ENCODE data around the gene TNFAIP2. TPM values are rescaled to one million over a fixed set of nuclear protein-coding genes. Genes with fewer than 3 reads are reported as not detected.
"Not testable (repeated sequence)": the region's sequence is repeated elsewhere in the genome, so short reads cannot be mapped to it uniquely, and the experiment has no call there.

TNFAIP2 gene
- total and polyA plus RNA-seq, 2 donors (not counting 3 experiments of a cell fraction or from before 2014, with no cell fraction given) = 31.6 to 42.7 TPM

DNA sequence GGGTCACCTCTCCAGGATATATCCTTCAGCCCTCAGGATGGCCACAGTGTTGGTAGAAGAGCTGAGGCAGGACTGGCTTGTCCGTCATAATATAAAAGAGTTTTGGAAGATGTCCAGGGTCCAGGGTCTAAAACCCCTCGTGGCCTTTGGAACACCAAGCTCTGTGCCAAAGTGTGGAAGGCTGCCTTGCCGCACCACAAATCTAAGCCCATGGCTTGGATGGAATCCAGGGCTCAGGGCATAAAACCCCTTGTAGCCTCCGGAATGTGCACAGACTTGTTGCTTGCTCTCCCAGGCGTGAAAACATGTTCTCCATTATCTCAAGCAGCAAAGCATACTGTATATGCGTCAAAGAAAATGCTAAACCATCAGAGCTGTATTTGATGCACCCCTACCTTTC lies 46.7 kb downstream of the TNFAIP2 start:
- CTCF ChIA-PET = interaction anchor here (1.6 to 2.5 kb wide), 2 partner anchors 14 to 65 kb away, joined by 3 to 9 read pairs; no protein-coding TSS in a partner anchor
- Histone ChIP-seq H3K4me1 (ENCODE audit: control insufficient read depth, extremely low read depth, insufficient read depth, low read length) (no peaks in the 10 kb centered on the region), H3K79me2 (ENCODE audit: control insufficient read depth, insufficient read depth, low read length) (no peaks in the 10 kb centered on the region), H3K4me3 (replicated peaks in 1 of 3; ENCODE audit: insufficient read depth in 1 of 3, low read depth in 1 of 3, low read length in 3 of 3) (no peak overlapping the region), H2AFZ (ENCODE audit: low read depth, low read length) (no peak overlapping the region), H3K9me1 (replicated peaks; ENCODE audit: control insufficient read depth, extremely low read depth, insufficient read depth, low read length) (no peaks in the 10 kb centered on the region), H3K36me3 (ENCODE audit: control insufficient read depth in 2 of 2, extremely low read depth in 1 of 2, insufficient read depth in 2 of 2, low read length in 2 of 2) (no peaks in the 10 kb centered on the region), H3K27me3 (ENCODE audit: control insufficient read depth in 2 of 2, insufficient read depth in 2 of 2, low read length in 2 of 2) (peaks cover 16 to 36% of the 10 kb centered on the region in 2 experiments), H3K9me3 (replicated peaks; ENCODE audit: control insufficient read depth, insufficient read depth, low read length) (no peaks in the 10 kb centered on the region), H3K9ac (replicated peaks; ENCODE audit: extremely low read depth, insufficient read depth, low read length) (no peak overlapping the region), H4K20me1 (replicated peaks; ENCODE audit: control insufficient read depth, extremely low read depth, insufficient read depth, low read length) (no peaks in the 10 kb centered on the region), H3K27ac (ENCODE audit: insufficient read depth, low read depth, low read length) (no peak overlapping the region), H3K4me2 (ENCODE audit: insufficient read depth, low read length) (no peak overlapping the region)
- no peak for TF ChIP-seq POLR2AphosphoS5 (IDR thresholded peaks at IDR 0.05; ENCODE audit: insufficient read depth, low read depth, low read length)
- no peak for TF ChIP-seq POLR2A (IDR thresholded peaks at IDR 0.05; ENCODE audit: low read depth, low read length)
- dilution Hi-C loops (cut with MboI; ENCODE audit: extremely low pct_ligation_motif_present, low sequenced_read_pairs) = no loop called here
- DNase-seq (ENCODE audit: low read depth, low spot score) = no peak
- no peak for FAIRE-seq
- BruUV-seq (replicated peaks) = no TSS peak
- intact Hi-C loops (cut with micrococcal nuclease) = no loop called here
- POLR2A ChIA-PET = no interaction called here

DNA sequence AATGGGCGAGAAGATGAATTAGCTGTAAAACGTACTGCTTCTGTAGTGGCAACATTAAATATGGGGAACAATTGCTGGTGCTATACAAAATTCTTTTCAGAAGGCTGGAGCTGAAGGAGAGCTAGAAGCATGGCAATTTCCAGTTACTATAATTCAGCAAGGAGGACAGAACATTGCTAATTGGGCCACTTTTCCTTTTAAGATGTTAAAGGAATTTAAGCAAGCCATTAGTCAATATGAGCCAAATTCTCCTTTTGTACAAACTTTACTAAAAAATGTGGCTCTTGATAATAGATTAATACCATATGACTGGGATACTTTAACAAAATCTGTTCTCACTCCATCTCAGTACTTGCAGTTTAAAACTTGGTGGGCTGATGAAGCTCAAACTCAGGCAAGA lies 47.9 kb downstream of the TNFAIP2 start:
- H4K20me1 ChIP-seq (replicated peaks; ENCODE audit: control insufficient read depth, extremely low read depth, insufficient read depth, low read length); FAIRE-seq; H3K9ac ChIP-seq (replicated peaks; ENCODE audit: extremely low read depth, insufficient read depth, low read length); DNase-seq (ENCODE audit: low read depth, low spot score); H3K9me1 ChIP-seq (replicated peaks; ENCODE audit: control insufficient read depth, extremely low read depth, insufficient read depth, low read length); BruUV-seq (replicated peaks); intact Hi-C loops (cut with micrococcal nuclease); dilution Hi-C loops (cut with MboI; ENCODE audit: extremely low pct_ligation_motif_present, low sequenced_read_pairs); H3K36me3 ChIP-seq (ENCODE audit: control insufficient read depth in 2 of 2, extremely low read depth in 1 of 2, insufficient read depth in 2 of 2, low read length in 2 of 2); H3K79me2 ChIP-seq (ENCODE audit: control insufficient read depth, insufficient read depth, low read length); H3K4me2 ChIP-seq (ENCODE audit: insufficient read depth, low read length); H3K4me1 ChIP-seq (ENCODE audit: control insufficient read depth, extremely low read depth, insufficient read depth, low read length); POLR2A ChIA-PET; H2AFZ ChIP-seq (ENCODE audit: low read depth, low read length); H3K27ac ChIP-seq (ENCODE audit: insufficient read depth, low read depth, low read length); H3K9me3 ChIP-seq (replicated peaks; ENCODE audit: control insufficient read depth, insufficient read depth, low read length); H3K4me3 ChIP-seq (replicated peaks in 1 of 3; ENCODE audit: insufficient read depth in 1 of 3, low read depth in 1 of 3, low read length in 3 of 3): not testable (repeated sequence)
- H3K27me3 ChIP-seq (ENCODE audit: control insufficient read depth in 2 of 2, insufficient read depth in 2 of 2, low read length in 2 of 2) = peaks cover 18 to 31% of the 10 kb centered on the region in 2 experiments
- CTCF ChIA-PET = interaction anchor here (1.3 kb wide), 1 partner anchor 66 kb away, joined by 5 read pairs; no protein-coding TSS in a partner anchor
